Measurements from ENCODE around the gene ANGPTL2.

Gene ANGPTL2

GRCh38 chr9:127107929-127108876 lies 14.2 kb downstream of the ANGPTL2 start:
- no peak for DNase-seq (ENCODE audit: low spot score)
- POLR2A ChIA-PET (ENCODE audit: low non-redundant PET) = no interaction called here
- TF ChIP-seq CTCF (conservative IDR thresholded peaks at IDR 0.05; ENCODE audit: low read depth) = no peak
- CTCF ChIA-PET = no interaction called here
- H3K27ac ChIP-seq = no peak overlapping the region

DNA sequence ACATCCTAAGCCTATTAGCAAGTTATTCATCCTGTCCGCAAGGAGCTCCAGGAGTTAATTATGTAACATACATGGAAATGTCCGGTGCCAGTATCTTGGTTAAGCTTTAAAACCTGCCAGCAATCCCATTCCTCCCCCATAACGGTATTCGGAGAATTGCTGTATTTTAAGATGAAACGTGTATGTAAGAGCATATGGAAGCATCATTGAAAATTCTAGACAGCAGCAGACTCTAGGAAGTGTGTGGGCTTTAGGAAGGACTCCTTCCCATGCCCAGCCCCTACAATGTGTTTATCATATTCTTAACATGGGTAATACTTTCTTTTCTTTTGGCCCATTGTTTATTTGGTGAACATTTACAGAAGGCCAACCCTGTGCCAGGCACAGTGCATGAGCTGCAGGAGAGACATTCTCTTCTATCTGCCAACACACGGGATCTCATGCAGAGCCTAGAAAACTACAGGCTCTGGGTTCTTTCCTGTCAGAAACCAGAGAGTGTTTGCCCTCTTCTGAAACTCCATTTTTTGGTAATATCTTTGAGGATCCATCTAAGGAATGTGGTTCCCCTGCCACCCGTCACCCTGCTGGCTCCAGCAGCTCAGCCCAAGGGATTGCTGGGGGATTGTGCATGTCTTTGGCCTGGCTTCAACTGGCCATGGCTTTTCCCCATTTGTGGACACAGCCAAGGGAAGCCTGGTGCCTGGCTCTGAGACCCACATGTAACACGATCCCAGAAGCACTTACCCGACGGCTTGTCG lies 15.1 kb downstream of the ANGPTL2 start:
- H3K27ac ChIP-seq = no peak overlapping the region
- POLR2A ChIA-PET (ENCODE audit: low non-redundant PET) = no interaction called here
- no peak for TF ChIP-seq CTCF (conservative IDR thresholded peaks at IDR 0.05; ENCODE audit: low read depth)
- CTCF ChIA-PET = no interaction called here
- no peak for DNase-seq (ENCODE audit: low spot score)

DNA sequence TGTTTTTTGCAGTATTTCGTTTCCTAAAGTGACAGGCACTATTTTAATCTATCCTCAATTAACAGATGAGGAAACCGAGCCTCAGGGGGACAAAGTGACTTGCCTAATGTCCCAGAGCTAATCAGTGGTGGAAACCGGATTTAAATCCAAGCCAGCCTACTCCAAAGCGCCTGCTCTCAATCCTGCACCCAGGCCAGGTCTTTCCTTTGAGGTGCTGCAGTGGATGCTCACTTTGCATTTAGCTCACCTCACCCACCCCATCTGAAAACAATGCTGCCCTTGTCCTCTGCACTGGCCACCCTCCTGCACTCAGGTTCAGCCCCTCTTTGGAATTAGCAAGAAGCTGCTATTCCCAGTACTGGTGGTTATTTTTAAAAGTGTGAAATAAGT lies 16.0 kb downstream of the ANGPTL2 start:
- DNase-seq (ENCODE audit: low spot score) = no peak
- TF ChIP-seq CTCF (conservative IDR thresholded peaks at IDR 0.05; ENCODE audit: low read depth) = no peak
- no peak overlapping the region for H3K27ac ChIP-seq
- ChIA-PET POLR2A (ENCODE audit: low non-redundant PET) (no interaction called here), CTCF (no interaction called here)

DNA sequence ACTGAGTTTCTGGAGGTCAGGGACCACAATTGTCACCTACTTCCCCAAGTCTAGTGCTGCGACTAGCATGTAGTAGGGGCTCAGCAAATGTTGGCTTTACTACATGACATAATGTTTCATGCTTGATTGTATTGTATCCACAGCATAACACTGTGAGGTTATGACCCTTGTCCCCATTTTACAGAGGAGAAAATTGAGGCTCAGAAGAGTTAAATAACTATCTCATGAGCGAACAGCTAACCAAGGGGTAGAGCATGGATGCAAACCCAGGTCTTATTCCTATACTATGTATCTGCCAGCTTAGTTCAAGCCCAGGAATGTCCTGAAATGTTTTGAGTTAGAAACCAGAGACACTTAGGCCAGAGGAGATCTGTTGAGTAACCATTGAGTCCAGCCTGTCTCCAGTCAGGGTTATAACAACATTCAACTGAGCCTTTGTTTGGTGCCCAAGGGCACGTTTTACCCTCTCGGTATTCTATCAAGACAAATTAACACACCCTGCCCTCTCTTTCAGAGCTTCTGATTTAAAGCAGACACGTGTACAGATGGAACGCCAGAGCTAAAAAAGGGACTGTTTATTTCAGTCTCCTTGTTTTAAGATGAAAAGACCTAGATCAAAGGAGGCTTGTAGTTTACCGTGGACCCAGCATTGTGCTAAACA lies 16.5 kb downstream of the ANGPTL2 start:
- TF ChIP-seq CTCF (conservative IDR thresholded peaks at IDR 0.05; ENCODE audit: low read depth) = no peak
- DNase-seq (ENCODE audit: low spot score) = no peak
- H3K27ac ChIP-seq = no peak overlapping the region
- ChIA-PET CTCF (no interaction called here), POLR2A (ENCODE audit: low non-redundant PET) (no interaction called here)

GRCh38 chr9:127104581-127105311 lies 17.7 kb downstream of the ANGPTL2 start:
- ChIA-PET CTCF (interaction anchor here (0.6 to 0.9 kb wide), 3 partner anchors 11 to 78 kb away, joined by 3 to 5 read pairs (median 3); no protein-coding TSS in a partner anchor), POLR2A (ENCODE audit: low non-redundant PET) (no interaction called here)
- DNase-seq (ENCODE audit: low spot score) = no peak
- H3K27ac ChIP-seq = no peak overlapping the region
- no peak for TF ChIP-seq CTCF (conservative IDR thresholded peaks at IDR 0.05; ENCODE audit: low read depth)

GRCh38 chr9:127102788-127103187 lies 19.6 kb downstream of the ANGPTL2 start:
- CTCF ChIA-PET = no interaction called here
- DNase-seq (ENCODE audit: low spot score) = no peak
- POLR2A ChIA-PET (ENCODE audit: low non-redundant PET) = interaction anchor here (0.5 to 0.6 kb wide), 2 partner anchors 296 to 360 kb away, joined by 3 to 4 read pairs; no protein-coding TSS in a partner anchor
- no peak overlapping the region for H3K27ac ChIP-seq
- TF ChIP-seq CTCF (conservative IDR thresholded peaks at IDR 0.05; ENCODE audit: low read depth) = no peak

Data from RWPE1 (cell line).